ENCODE measurements around the gene ELP1.

- TF ChIP-seq, protein P1, sequence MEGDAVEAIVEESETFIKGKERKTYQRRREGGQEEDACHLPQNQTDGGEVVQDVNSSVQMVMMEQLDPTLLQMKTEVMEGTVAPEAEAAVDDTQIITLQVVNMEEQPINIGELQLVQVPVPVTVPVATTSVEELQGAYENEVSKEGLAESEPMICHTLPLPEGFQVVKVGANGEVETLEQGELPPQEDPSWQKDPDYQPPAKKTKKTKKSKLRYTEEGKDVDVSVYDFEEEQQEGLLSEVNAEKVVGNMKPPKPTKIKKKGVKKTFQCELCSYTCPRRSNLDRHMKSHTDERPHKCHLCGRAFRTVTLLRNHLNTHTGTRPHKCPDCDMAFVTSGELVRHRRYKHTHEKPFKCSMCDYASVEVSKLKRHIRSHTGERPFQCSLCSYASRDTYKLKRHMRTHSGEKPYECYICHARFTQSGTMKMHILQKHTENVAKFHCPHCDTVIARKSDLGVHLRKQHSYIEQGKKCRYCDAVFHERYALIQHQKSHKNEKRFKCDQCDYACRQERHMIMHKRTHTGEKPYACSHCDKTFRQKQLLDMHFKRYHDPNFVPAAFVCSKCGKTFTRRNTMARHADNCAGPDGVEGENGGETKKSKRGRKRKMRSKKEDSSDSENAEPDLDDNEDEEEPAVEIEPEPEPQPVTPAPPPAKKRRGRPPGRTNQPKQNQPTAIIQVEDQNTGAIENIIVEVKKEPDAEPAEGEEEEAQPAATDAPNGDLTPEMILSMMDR (IDR thresholded peaks at IDR 0.05; ENCODE audit: low read depth, low read length): no peak
- TF ChIP-seq EZH2phosphoT487 (IDR thresholded peaks at IDR 0.05; ENCODE audit: low read depth): no peak
Observed at GRCh38 chr9:108842610-108843295, 91.2 kb downstream of the ELP1 start.

All from OCI-LY3 (cell line).